ENCODE measurements around the gene FKBP6. TPM values are rescaled to one million over a fixed set of nuclear protein-coding genes. Genes with fewer than 3 reads are reported as not detected.
A peak's percentile ranks its signal among the peaks of the same experiment; 100 is the strongest.

Gene FKBP6
- total and polyA plus RNA-seq, 2 of the 13 experiments (the other 11 are each of a cell fraction or from before 2014, with no cell fraction given), result 0.07 to 0.20 TPM

DNA sequence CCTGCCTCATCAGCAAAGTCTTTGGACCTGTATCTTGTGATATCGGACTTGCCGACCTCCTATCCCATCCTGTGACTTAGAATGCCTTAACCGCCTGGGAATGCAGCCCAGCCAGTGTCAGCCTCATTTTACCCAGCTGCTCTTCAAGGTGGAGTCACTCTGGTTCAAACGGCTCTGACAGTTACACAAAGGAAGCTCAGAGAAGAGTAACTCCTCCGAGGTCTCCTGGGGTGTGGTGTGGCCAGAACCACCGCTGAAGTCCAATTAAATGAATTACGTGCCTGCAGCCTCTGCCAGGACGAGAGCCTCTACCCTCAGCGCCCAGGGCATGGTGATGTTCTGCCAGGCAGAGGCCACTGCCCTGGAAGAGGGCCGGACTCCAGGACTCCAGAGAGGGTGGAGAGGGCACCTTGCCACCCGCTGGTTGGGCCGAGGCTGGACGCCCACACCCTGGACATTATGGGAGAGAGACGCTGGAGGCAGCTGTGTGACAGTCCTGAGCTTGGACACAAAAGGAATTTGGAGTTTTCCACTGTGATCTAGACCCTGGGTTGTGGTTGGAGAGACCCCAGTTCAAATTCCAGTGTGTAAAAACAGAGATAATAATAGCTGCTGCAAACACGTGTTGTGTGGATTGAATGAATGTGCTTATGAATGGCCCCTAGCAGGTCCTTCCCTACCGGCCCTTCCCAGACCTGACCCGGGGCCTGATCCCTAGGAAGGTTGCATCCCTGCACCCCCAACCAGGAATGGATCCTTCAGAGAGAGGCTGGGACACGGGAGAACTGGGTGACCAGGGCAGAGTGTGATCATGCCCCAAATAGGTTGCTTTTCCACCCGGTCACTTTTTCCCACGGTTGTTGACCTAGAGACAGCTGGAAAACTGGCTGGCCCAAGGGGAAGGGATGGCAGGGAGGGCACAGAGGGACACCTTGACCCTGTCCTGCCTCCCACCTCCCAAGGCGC lies 67.9 kb downstream of the FKBP6 start:
- DNase-seq (ENCODE audit: low spot score) (no peak), FAIRE-seq (no peak), ATAC-seq (peak; percentile 64)
- Histone ChIP-seq H3K36me3 (replicated peaks in 1 of 2; ENCODE audit: control insufficient read depth in 1 of 2, insufficient read depth in 2 of 2, low read length in 2 of 2) (no peaks in the 10 kb centered on the region), H3K4me1 (ENCODE audit: insufficient read depth, low read length) (peaks cover 9% of the 10 kb centered on the region), H3K4me3 (replicated peaks in 1 of 3; ENCODE audit: insufficient read depth in 1 of 3, low read depth in 2 of 3, low read length in 3 of 3) (0 out of 6 replicates have a peak overlapping the region, but pooled peaks of 1 of the 3 experiments have one; percentile 2), H3K27ac (ENCODE audit: extremely low read length, insufficient read depth, low read length) (no peak overlapping the region), H3K27me3 (ENCODE audit: control insufficient read depth in 1 of 2, insufficient read depth in 2 of 2, low read length in 2 of 2) (peaks cover 0 to 7% of the 10 kb centered on the region in 2 experiments; a peak in 3 of 5 replicates), H2AFZ (ENCODE audit: low read length) (no peak overlapping the region), H3K9ac (ENCODE audit: insufficient read depth, low read depth, low read length) (no peak overlapping the region), H3K4me2 (ENCODE audit: low read depth, low read length) (peak overlapping the region; percentile 36), H3K9me3 (ENCODE audit: low read length) (no peaks in the 10 kb centered on the region), H3K79me2 (ENCODE audit: insufficient read depth, low read length) (no peaks in the 10 kb centered on the region), H4K20me1 (ENCODE audit: insufficient read depth, low read length) (no peaks in the 10 kb centered on the region)
- ChIA-PET POLR2A (interaction anchor here (1.4 kb wide), 1 partner anchor 15 kb away, joined by 4 read pairs; no protein-coding TSS in a partner anchor), CTCF (ENCODE audit: low intra/inter-chr PET ratio, low total read pairs) (no interaction called here)
- in situ Hi-C loops (cut with HindIII; ENCODE audit: extremely low pct_ligation_motif_present, low pct_unique_long_range_greater_than_20kb) (no loop called here), intact Hi-C loops (cut with micrococcal nuclease; ENCODE audit: unreplicated experiment) (no loop called here)
- TF ChIP-seq ZNF550 (CRISPR knock-in tag; IDR thresholded peaks at IDR 0.05; ENCODE audit: borderline replicate concordance), result no peak
- 0 out of 2 replicates have a peak, but pooled peaks have one; percentile 17 for TF ChIP-seq ZFP91 (CRISPR knock-in tag; IDR thresholded peaks at IDR 0.05; ENCODE audit: borderline replicate concordance)
- 0 out of 2 replicates have a peak, but pooled peaks have one; percentile 4 for TF ChIP-seq MNT (IDR thresholded peaks at IDR 0.05)
- no TSS peak for BruUV-seq (replicated peaks)
- 42% methylated on average over 18 of the region's 21 CpGs for WGBS (ENCODE audit: low lambda C conversion rate)

All from HepG2 (cell line).